ES-I3 (cell line): ENCODE data around the gene HEPN1.
"Not testable (repeated sequence)": the region's sequence is repeated elsewhere in the genome, so short reads cannot be mapped to it uniquely, and the experiment has no call there.

Experiments used
- H3K36me3 ChIP-seq: 2 replicates; pipeline ENCODE4 v1.6.1; 2013; ENCODE audit warnings: mild to moderate bottlenecking, low read length, control low read depth, moderate library complexity; ENCODE audit not compliant: insufficient read depth
- H3K4me1 ChIP-seq: 2 replicates; pipeline ENCODE4 v1.6.1; 2013; ENCODE audit warnings: mild to moderate bottlenecking, control low read depth, low read length; ENCODE audit not compliant: insufficient read depth
- H3K9ac ChIP-seq: 2 replicates; pipeline ENCODE4 v1.6.1; 2013; ENCODE audit warnings: low read depth, mild to moderate bottlenecking, low read length, moderate library complexity
- H3K9me3 ChIP-seq: 2 replicates; pipeline ENCODE4 v1.6.1; 2013; ENCODE audit warnings: mild to moderate bottlenecking, low read length, moderate library complexity; ENCODE audit not compliant: control insufficient read depth, insufficient read depth

HEPN1 gene

DNA sequence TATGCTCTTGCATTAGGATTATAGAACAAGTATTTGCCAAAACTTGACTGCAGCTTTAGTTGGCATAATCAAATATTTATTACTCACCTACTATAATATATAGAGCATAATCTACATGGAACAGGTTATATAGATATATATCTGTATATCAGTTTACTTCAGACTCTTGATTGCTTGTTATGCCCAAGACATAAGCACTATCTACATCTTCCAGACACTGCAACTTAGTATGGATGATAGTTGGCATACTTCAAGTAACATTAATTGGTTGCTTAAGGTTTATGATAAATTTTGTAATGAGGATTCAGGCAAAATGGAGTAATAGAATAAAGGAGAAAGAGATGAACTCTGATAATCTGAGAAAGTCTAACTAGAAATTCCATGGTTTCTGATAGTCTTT, 36.0 kb downstream of the HEPN1 start:
- Histone ChIP-seq H3K9me3 (no peaks in the 10 kb centered on the region), H3K9ac (0 out of 2 replicates have a peak overlapping the region, but pooled peaks have one; percentile 78), H3K4me1 (no peaks in the 10 kb centered on the region), H3K36me3 (no peaks in the 10 kb centered on the region)

DNA sequence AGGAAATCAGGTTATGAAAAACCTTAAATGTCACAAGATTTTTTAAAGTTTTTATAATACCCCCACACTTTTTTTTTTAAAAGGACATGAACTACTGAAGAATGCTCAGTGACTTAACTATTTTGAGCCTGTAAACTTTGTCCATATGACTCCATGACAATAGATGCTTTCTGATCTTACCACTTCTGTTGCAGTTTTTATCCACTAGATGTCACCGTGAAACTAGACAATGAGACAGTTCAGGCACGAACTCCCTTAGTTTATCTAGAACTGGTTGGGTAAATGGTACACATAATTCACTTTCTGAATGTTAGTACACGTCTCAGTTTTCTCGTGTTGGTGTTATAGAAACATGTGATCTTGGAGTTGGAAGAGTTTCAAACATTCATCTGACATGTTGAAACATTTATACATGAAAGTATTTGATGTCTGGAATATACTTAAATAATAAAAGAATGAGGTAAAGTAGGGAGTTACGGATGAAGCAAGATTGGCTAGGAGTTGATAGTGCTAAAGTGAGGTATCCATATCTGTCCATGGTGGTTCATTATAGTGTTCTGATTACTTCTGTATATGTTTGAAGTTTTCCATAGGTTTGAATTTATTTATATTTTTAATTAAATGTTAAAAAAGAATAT, 43.0 kb downstream of the HEPN1 start:
- H3K9me3 ChIP-seq: no peaks in the 10 kb centered on the region
- H3K36me3 ChIP-seq: no peaks in the 10 kb centered on the region
- H3K9ac ChIP-seq: no peak overlapping the region
- no peaks in the 10 kb centered on the region for H3K4me1 ChIP-seq

GRCh38 chr11:124968197-124968596, 49.1 kb downstream of the HEPN1 start:
- H3K9me3 ChIP-seq, H3K4me1 ChIP-seq, H3K36me3 ChIP-seq, H3K9ac ChIP-seq: not testable (repeated sequence)
